HG03135 (cell line): ENCODE results near the gene EXOC8.
"Not testable (repeated sequence)": the region's sequence is repeated elsewhere in the genome, so short reads cannot be mapped to it uniquely, and the experiment has no call there.

Experiments used
- ATAC-seq: cut with Tn5 transposase; IDR thresholded peaks from one replicate; pipeline ENCODE4 v1.9.1; 2021; ENCODE audit warnings: mild to moderate bottlenecking, moderate library complexity; ENCODE audit not compliant: unreplicated experiment

Gene EXOC8

GRCh38 chr1:231353086-231353485 lies 15.4 kb upstream of the EXOC8 start:
- no peak for ATAC-seq

DNA sequence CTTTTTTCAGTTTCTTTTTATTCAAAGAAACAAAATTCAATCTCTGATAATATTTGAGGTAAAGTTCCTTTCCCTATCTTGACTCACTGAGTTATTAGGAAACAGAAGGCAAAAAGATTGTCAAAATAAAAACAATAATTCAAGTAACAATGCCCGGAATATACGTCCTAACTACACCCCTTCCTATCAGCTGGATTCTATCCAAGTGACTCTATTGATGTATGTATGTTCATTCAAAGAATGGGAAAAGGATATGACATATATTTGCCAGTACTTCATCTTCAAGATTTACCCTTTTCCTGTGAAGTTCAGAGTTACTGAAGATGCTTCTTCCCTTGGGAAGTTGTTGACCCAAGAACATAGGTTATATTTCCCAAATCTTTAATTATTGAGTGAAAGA lies 14.2 kb upstream of the EXOC8 start:
- ATAC-seq = no peak

DNA sequence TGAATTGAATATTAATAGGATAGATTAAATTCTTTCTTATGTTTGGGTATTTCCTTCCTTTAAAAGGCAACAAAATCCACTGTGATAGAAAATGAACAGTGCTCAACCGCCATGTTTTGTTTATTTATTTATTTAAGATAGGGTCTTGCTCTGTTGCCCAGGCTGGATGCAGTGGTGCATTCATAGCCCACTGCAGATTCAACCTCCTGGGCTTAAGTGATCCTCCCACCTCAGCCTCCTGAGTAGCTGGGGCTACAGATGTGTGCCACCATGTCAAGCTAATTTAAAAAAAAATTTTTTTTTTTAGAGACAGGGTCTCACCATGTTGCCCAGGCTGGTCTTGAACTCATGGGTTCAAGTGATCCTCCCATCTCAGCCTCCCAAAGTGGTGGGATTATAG lies 11.2 kb upstream of the EXOC8 start:
- not testable (repeated sequence) for ATAC-seq

GRCh38 chr1:231348442-231348841 lies 10.8 kb upstream of the EXOC8 start:
- no peak for ATAC-seq

GRCh38 chr1:231347961-231348360 lies 10.3 kb upstream of the EXOC8 start:
- no peak for ATAC-seq

DNA sequence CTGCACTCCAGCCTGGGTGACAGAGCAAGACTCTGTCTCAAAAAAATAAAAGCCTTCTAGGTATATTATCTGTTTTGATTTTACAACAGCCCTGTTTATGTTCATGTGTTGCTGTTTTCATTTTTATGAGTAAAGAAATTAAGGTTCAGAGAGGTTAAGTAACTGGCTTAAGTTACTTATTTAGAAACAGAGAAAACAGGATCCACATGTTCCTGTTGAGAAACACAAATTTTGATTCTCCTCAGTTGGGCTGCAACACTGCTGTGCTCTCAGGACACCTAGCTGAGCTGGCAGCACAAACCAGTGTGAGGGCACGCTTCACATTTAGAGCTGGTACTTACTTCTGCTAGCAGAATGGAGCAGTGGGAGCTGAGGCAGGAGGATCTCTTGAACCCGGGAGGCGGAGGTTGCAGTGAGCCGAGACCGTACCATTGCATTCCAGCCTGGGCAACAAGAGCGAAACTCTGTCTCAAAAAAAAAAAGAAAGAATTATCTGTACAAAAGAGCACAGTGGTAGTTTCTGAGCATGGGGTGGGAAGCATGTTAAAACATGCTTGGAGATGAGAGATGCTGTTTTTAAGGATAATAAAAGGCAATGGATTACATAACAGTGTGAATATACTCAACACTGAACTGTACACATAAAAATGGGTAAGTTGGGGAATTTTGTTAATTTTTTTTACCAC lies 2.8 kb upstream of the EXOC8 start:
- ATAC-seq = no peak

- peak; percentile 9 for ATAC-seq
Measured at GRCh38 chr1:231338270-231339128, 847 bp upstream of the EXOC8 start, which contains the start of gene SPRTN. Gene SPRTN, plus strand, starts transcription at chr1:231338293. Its CDS starts 91 bp downstream, at chr1:231338384.

DNA sequence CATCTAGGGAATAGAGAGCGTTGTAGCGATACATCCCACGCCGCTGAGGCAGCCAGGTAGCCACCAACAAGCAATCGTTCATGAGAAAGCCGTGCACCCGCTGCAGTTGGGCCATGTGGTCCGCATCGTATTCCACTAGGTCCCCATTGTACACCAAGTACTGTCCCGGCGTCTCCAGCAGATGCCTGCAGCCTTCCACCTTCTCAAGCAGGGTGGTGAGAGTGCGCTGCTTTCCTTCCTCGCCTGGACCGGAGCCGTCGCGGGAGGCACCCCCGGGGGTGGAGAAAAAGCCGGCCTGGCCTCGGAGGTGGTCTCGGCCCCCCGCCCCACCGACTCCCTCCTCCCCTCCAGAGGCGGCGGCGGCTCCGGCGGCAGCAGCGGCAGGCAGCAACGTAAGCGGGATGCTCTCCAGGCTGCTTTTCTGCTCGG lies 595 bp downstream of the EXOC8 start:
- peak; percentile 13 for ATAC-seq

DNA sequence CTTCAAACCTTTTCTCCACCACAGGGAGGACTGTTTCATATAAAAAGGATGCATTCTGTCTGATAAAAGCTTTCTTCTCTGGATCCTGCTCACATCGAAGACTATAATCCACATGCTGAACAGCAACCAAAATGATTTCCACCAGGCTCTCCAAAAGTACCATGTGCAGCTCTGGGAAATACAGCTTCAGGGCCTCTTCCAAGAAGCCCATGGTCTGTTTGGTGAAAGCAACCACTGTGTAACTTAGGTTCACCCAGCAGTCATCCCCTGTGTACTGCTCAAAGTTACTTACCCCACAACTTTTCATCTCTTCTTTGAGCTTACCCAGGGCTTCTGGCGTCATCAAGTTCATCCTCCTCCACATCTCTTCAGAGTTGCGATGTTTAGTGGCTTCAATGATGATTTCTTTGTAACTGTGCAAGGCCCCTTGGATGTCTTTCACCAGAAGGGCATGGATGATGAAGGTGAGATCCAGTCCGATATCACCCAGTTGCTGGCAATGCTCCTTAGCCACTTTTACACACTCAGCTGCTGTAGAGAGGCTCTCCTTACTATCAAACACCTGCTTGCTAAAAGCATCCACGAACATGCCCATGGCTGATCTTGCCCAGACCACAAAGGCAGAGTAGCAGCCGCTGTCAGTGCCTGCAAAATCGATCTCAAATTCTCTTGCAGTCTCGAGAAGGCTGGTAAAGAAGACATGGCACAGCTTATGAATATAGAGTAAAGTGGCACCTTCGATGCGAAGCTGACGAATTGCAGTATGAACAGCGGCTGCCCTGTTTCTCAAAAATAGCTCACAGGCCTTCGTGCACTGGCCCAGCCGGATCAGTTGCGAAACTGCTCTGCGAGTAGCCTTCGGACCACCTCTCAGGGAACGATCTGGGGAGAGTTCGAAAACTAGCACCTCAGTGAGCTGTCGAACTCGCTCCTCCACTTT lies 1.7 kb downstream of the EXOC8 start:
- ATAC-seq = no peak

GRCh38 chr1:231334952-231335351 lies 2.7 kb downstream of the EXOC8 start:
- ATAC-seq = no peak

GRCh38 chr1:231334079-231334666 lies 3.5 kb downstream of the EXOC8 start:
- no peak for ATAC-seq

DNA sequence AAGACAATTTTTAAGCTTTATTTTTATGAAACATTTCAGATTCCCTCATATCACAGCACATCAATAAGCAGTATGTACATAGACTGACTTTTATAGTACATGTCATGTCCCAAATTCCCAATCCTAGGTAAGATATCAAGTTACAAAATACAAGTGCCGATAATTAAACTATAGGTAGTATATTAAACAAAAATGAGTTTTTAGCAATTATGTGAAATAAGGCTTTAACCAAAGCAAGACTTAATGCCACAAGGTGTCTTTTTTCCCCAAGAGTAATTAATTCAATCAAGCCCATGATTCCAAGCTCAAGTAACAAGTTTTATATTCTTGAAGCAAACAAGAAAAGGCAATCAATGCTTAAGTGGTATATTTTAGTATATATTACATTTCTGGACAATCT lies 4.9 kb downstream of the EXOC8 start:
- no peak for ATAC-seq

DNA sequence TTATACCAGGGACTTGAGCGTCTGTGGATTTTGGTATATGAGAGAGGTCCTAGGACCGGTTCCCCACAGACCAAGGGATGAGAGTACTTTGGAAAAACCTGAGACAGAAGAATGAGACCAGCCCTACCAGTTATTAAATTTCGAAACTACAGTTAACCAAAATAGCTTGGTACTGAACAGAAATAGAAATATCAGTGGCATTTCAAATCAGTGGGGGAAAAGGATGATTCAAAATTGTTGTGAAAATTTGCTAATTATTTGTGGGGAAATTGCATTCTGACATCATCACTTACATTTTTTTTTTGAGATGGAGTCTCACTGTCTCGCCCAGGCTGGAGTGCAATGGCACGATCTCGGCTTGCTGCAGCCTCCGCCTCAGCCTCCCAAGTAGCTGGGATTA lies 8.2 kb downstream of the EXOC8 start:
- ATAC-seq = no peak

- ATAC-seq = no peak
Measured at GRCh38 chr1:231327617-231328016, 10.0 kb downstream of the EXOC8 start.

DNA sequence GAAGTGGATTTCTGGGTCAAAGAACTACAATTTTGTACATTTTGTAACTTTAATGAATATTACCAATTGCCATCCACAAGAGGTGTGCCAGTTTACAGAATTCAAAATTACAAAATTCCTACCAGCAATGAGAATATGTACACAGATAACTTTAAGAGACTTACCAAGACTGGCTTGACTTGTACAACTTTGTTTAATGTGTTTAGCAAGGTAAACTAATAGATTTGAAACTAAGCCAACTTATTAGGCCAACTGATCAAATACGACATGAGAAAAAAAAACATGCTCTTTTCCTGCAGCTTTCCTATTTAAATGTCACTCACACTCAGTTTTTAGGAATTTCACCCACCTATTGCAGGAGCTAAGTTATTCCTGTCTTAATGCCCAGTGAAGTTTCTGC lies 11.4 kb downstream of the EXOC8 start:
- no peak for ATAC-seq

- no peak for ATAC-seq
Measured at GRCh38 chr1:231324660-231325059, 13.0 kb downstream of the EXOC8 start.

DNA sequence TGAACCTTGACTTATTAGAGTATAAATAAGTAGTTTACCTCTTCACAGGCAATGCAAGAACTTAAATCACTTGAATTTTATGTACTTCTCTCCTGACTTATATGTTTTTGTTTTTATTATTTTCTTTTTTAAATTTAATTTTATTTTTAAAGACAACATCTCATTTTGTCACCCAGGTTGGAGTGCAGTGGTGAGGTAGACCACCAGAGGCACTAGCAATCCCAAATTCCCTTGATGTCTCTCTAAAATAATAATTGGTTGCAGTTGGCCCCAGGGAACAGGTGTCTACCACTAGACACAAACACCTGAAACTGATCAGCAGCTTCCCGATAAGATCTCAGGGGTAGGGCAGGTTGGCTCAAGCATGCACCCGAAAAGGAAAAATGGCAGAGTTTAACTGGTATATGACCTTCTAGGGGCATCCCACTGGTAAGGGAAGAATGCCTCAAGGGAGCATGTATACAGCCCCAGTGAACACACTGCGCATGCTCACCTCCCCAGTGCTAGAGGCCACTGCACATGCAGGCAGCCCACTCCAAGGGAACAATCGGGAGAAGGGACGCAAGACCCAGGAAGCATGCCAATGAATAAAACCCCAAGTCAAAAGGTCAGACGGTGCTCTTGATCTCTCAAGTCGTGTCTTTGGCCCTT lies 14.6 kb downstream of the EXOC8 start:
- ATAC-seq = no peak

GRCh38 chr1:231319080-231319479 lies 18.6 kb downstream of the EXOC8 start:
- no peak for ATAC-seq

DNA sequence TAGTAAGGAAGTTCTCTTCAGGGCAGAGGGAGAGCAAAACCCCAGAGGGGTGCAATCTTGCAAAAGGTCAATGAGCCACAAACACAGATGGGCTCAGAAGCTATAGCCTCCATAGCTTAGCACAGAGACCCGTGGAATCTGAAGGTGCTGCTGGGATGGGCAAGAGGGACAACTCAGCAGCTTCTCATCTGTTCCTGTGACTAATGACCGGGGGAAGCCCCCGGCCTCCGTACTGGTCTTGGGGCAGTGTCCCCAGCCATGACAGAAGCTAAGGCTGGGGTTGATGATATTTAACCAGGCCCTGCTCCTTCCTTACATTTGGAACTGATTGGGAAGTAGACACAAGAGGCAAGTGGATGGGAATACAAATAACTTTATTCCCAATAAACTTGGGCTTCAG lies 19.1 kb downstream of the EXOC8 start:
- ATAC-seq = no peak

DNA sequence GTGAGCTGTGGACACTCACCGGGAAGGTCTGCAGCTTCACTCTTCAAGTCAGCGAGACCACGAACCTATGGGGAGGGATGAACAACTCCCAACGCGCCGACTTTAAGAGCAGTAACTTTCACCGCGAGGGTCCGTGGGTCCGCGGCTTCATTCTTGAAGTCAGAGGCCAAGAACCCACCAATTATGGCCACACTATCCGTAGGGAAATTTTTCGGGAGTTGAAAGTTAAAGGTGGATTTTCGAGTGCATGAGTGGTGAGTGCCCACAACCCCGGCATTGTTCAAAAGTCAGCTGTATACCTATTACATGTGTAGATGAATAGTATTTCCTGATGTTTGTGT lies 19.7 kb downstream of the EXOC8 start:
- no peak for ATAC-seq
